Naive thymus-derived CD8-positive, alpha-beta T cell (primary cell): ENCODE data around the gene HPDL. TPM values are rescaled to one million over a fixed set of nuclear protein-coding genes. Genes with fewer than 3 reads are reported as not detected.
A peak's percentile ranks its signal among the peaks of the same experiment; 100 is the strongest.

Experiments
- ATAC-seq, 2 donors: fragments of 150-1000 bp; cut with Tn5 transposase in 1 of 2; sonication (Bioruptor Pico), chemical (Tn5 transposase) in 1 of 2; 1 replicate in 1 of 2; 2 replicates in 1 of 2; pipeline ENCODE4 v1.10.0; 2021; ENCODE audit warnings: mild to moderate bottlenecking in 2 of 2, moderate library complexity in 2 of 2
- POLR2A ChIA-PET: fragments of 350-600 bp; sonication (Branson Sonifier 250); formaldehyde crosslinking; loops from one replicate; lab custom pipeline; 2021; ENCODE audit warnings: antibody characterized with exemption; lab: Charles Lee
- DNase-seq, 10 donors: peaks; one replicate each; pipeline versions ENCODE4 v3.0.0 to v3.0.0-alpha.2; 2020 to 2022
- H3K27ac Mint-ChIP-seq, 10 donors: one replicate each; pipeline ENCODE4 v1.8.0; 2020 to 2022; ENCODE audit warnings: mild to moderate bottlenecking in 10 of 10, mixed read lengths in 10 of 10, moderate library complexity in 4 of 10, inconsistent platforms in 1 of 10
- H3K27me3 Mint-ChIP-seq, 5 donors: one replicate each; pipeline ENCODE4 v1.8.0; 2021 to 2022; ENCODE audit warnings: mixed read lengths in 5 of 5
- H3K36me3 Mint-ChIP-seq, 3 donors: one replicate each; pipeline ENCODE4 v1.8.0; 2020 to 2022; ENCODE audit warnings: mixed read lengths in 3 of 3, mild to moderate bottlenecking in 2 of 3, inconsistent platforms in 1 of 3
- H3K4me1 Mint-ChIP-seq, 4 donors: one replicate each; pipeline ENCODE4 v1.8.0; 2021 to 2022; ENCODE audit warnings: mixed read lengths in 4 of 4
- H3K4me3 Mint-ChIP-seq, 10 donors: one replicate each; pipeline ENCODE4 v1.8.0; 2020 to 2022; ENCODE audit warnings: mild to moderate bottlenecking in 10 of 10, mixed read lengths in 10 of 10, moderate library complexity in 6 of 10, inconsistent platforms in 1 of 10
- H3K9me3 Mint-ChIP-seq, 9 donors: one replicate each; pipeline ENCODE4 v1.8.0; 2020 to 2022; ENCODE audit warnings: mixed read lengths in 9 of 9, mild to moderate bottlenecking in 3 of 9, inconsistent platforms in 1 of 9, moderate library complexity in 1 of 9
- polyA plus RNA-seq, 3 donors: library from polyadenylated mRNA; unstranded; fragments of 300-500 nt; fragmentation: Illumina TruSeq; gene quantifications; one replicate each; pipeline ENCODE4 v1.2.3, GENCODE V29; 2021
- total RNA-seq, 8 experiments: library from RNA in 2 of 8; stranded (reverse) in 2 of 8; gene quantifications; one replicate each; pipeline ENCODE4 v1.2.3 and lab custom pipeline; 2021 to 2026

Gene HPDL
- total and polyA plus RNA-seq, 5 experiments from 2014 or later, result 0.47 to 2.7 (median 1.5) TPM

GRCh38 chr1:45340816-45341466 lies 14.2 kb downstream of the HPDL start:
- Mint-ChIP-seq H3K4me1 (peaks cover 34 to 72% (median 54%) of the 10 kb centered on the region in 4 donors), H3K4me3 (peak overlapping the region; percentile 94 to 100 (median 100)), H3K36me3 (peaks cover 0 to 47% (median 3%) of the 10 kb centered on the region in 3 donors)

GRCh38 chr1:45344499-45344898 lies 17.8 kb downstream of the HPDL start:
- POLR2A ChIA-PET, result interaction anchor here (0.7 kb wide), 1 partner anchor 17 kb away, joined by 4 read pairs; the partner anchor contains the start of gene HPDL
- peaks cover 0 to 43% (median 0%) of the 10 kb centered on the region in 3 donors for H3K36me3 Mint-ChIP-seq
- ATAC-seq, result no peak
- H3K27ac Mint-ChIP-seq, result peak overlapping the region in 2 of 10 donors; percentile 4 to 52
- no peak for DNase-seq
- no peaks in the 10 kb centered on the region for H3K27me3 Mint-ChIP-seq
- peaks cover 13 to 37% (median 30%) of the 10 kb centered on the region in 4 donors for H3K4me1 Mint-ChIP-seq
- H3K4me3 Mint-ChIP-seq, result no peak overlapping the region
- no peaks in the 10 kb centered on the region for H3K9me3 Mint-ChIP-seq

More at GRCh38 chr1:45340816-45341466, 14.2 kb downstream of the HPDL start:
- H3K27ac Mint-ChIP-seq, result peak overlapping the region; percentile 98 to 100 (median 99)
- POLR2A ChIA-PET, result interaction anchor here (0.8 to 3.6 kb wide), 19 partner anchors 9 to 709 kb away, joined by 3 to 85 read pairs (median 12); partner anchors contain the start of genes AKR1A1, CCDC163, GPBP1L1 and HECTD3
- no peaks in the 10 kb centered on the region for H3K27me3 Mint-ChIP-seq
- ATAC-seq (no peak), DNase-seq (no peak)
- no peaks in the 10 kb centered on the region for H3K9me3 Mint-ChIP-seq

GRCh38 chr1:45345014-45345413 lies 18.3 kb downstream of the HPDL start:
- Mint-ChIP-seq H3K4me3 (no peak overlapping the region), H3K9me3 (no peaks in the 10 kb centered on the region), H3K4me1 (peaks cover 10 to 34% (median 27%) of the 10 kb centered on the region in 4 donors), H3K27me3 (no peaks in the 10 kb centered on the region), H3K36me3 (peaks cover 0 to 40% (median 0%) of the 10 kb centered on the region in 3 donors), H3K27ac (no peak overlapping the region)
- POLR2A ChIA-PET, result interaction anchor here (0.6 kb wide), 1 partner anchor 664 kb away, joined by 5 read pairs; no protein-coding TSS in a partner anchor
- ATAC-seq, result no peak
- DNase-seq, result no peak

GRCh38 chr1:45346473-45346872 lies 19.8 kb downstream of the HPDL start:
- ATAC-seq, result no peak
- DNase-seq, result no peak
- peak overlapping the region in 7 of 10 donors; percentile 25 to 65 (median 58) for H3K27ac Mint-ChIP-seq
- H3K4me1 Mint-ChIP-seq, result peaks cover 7 to 19% (median 15%) of the 10 kb centered on the region in 4 donors
- no peaks in the 10 kb centered on the region for H3K27me3 Mint-ChIP-seq
- no peak overlapping the region for H3K4me3 Mint-ChIP-seq
- H3K36me3 Mint-ChIP-seq, result peaks cover 0 to 40% (median 0%) of the 10 kb centered on the region in 3 donors
- POLR2A ChIA-PET, result no interaction called here
- no peaks in the 10 kb centered on the region for H3K9me3 Mint-ChIP-seq

- POLR2A ChIA-PET, result interaction anchor here (1.1 kb wide), 1 partner anchor 8 kb away, joined by 5 read pairs; the partner anchor contains the start of genes MUTYH and TOE1
- Mint-ChIP-seq H3K4me1 (peaks cover 0 to 5% (median 2%) of the 10 kb centered on the region in 4 donors), H3K27ac (peak overlapping the region in 6 of 10 donors; percentile 25 to 84 (median 44)), H3K4me3 (no peak overlapping the region), H3K9me3 (no peaks in the 10 kb centered on the region), H3K27me3 (no peaks in the 10 kb centered on the region), H3K36me3 (peaks cover 0 to 26% (median 0%) of the 10 kb centered on the region in 3 donors)
- ATAC-seq (no peak), DNase-seq (no peak)
These were observed 21.3 kb downstream of the HPDL start for GRCh38 chr1:45348020-45348419.

- peak overlapping the region in 9 of 10 donors; percentile 7 to 84 (median 39) for H3K27ac Mint-ChIP-seq
- no peaks in the 10 kb centered on the region for H3K9me3 Mint-ChIP-seq
- no peaks in the 10 kb centered on the region for H3K27me3 Mint-ChIP-seq
- H3K36me3 Mint-ChIP-seq, result peaks cover 0 to 20% (median 0%) of the 10 kb centered on the region in 3 donors
- ATAC-seq (no peak), DNase-seq (no peak)
- H3K4me3 Mint-ChIP-seq, result no peak overlapping the region
- POLR2A ChIA-PET, result interaction anchor here (1.1 kb wide), 1 partner anchor 9 kb away, joined by 5 read pairs; the partner anchor contains the start of genes MUTYH and TOE1
- H3K4me1 Mint-ChIP-seq, result peaks cover 0 to 2% (median 0%) of the 10 kb centered on the region in 4 donors
These were observed 21.9 kb downstream of the HPDL start for GRCh38 chr1:45348609-45348965.

GRCh38 chr1:45348966-45349677 lies 22.4 kb downstream of the HPDL start:
- POLR2A ChIA-PET, result interaction anchor here (1.1 to 1.5 kb wide), 2 partner anchors 9 to 10 kb away, joined by 5 to 6 read pairs; partner anchors contain the start of genes MUTYH and TOE1
- Mint-ChIP-seq H3K27me3 (no peaks in the 10 kb centered on the region), H3K4me1 (peaks cover 0 to 2% (median 0%) of the 10 kb centered on the region in 4 donors), H3K27ac (peak overlapping the region in 4 of 10 donors; percentile 31 to 84 (median 64)), H3K4me3 (no peak overlapping the region), H3K9me3 (no peaks in the 10 kb centered on the region), H3K36me3 (peaks cover 0 to 15% (median 0%) of the 10 kb centered on the region in 3 donors)
- DNase-seq (no peak), ATAC-seq (no peak)

GRCh38 chr1:45351508-45351907 lies 24.8 kb downstream of the HPDL start:
- Mint-ChIP-seq H3K27me3 (no peaks in the 10 kb centered on the region), H3K4me1 (no peaks in the 10 kb centered on the region), H3K9me3 (no peaks in the 10 kb centered on the region), H3K4me3 (no peak overlapping the region), H3K36me3 (no peaks in the 10 kb centered on the region), H3K27ac (no peak overlapping the region)
- POLR2A ChIA-PET, result interaction anchor here (0.6 kb wide), 1 partner anchor 139 kb away, joined by 4 read pairs; no protein-coding TSS in a partner anchor
- no peak for ATAC-seq
- DNase-seq, result no peak

GRCh38 chr1:45353685-45354084 lies 27.0 kb downstream of the HPDL start:
- Mint-ChIP-seq H3K36me3 (peaks cover 0 to 2% (median 0%) of the 10 kb centered on the region in 3 donors), H3K4me1 (no peaks in the 10 kb centered on the region)
- POLR2A ChIA-PET, result interaction anchor here (0.6 kb wide), 1 partner anchor 16 kb away, joined by 3 read pairs; no protein-coding TSS in a partner anchor

GRCh38 chr1:45354838-45355237 lies 28.1 kb downstream of the HPDL start:
- no peak overlapping the region for H3K4me3 Mint-ChIP-seq
- no peaks in the 10 kb centered on the region for H3K27me3 Mint-ChIP-seq
- no peak for DNase-seq
- H3K9me3 Mint-ChIP-seq, result no peaks in the 10 kb centered on the region
- peaks cover 0 to 2% (median 0%) of the 10 kb centered on the region in 3 donors for H3K36me3 Mint-ChIP-seq
- no peak overlapping the region for H3K27ac Mint-ChIP-seq
- peaks cover under 1 to 1% (median under 1%) of the 10 kb centered on the region in 4 donors for H3K4me1 Mint-ChIP-seq
- POLR2A ChIA-PET, result no interaction called here
- no peak for ATAC-seq

More at GRCh38 chr1:45353685-45354084, 27.0 kb downstream of the HPDL start:
- Mint-ChIP-seq H3K4me3 (no peak overlapping the region), H3K9me3 (no peaks in the 10 kb centered on the region), H3K27me3 (no peaks in the 10 kb centered on the region), H3K27ac (no peak overlapping the region)
- ATAC-seq (no peak), DNase-seq (no peak)

GRCh38 chr1:45355683-45356082 lies 29.0 kb downstream of the HPDL start:
- POLR2A ChIA-PET, result no interaction called here
- Mint-ChIP-seq H3K4me1 (peaks cover 2 to 6% (median 5%) of the 10 kb centered on the region in 4 donors), H3K4me3 (no peak overlapping the region), H3K9me3 (no peaks in the 10 kb centered on the region), H3K27me3 (no peaks in the 10 kb centered on the region), H3K27ac (no peak overlapping the region), H3K36me3 (peaks cover 0 to 2% (median 0%) of the 10 kb centered on the region in 3 donors)
- DNase-seq (no peak), ATAC-seq (no peak)

- Mint-ChIP-seq H3K36me3 (peaks cover 0 to 2% (median 0%) of the 10 kb centered on the region in 3 donors), H3K9me3 (no peaks in the 10 kb centered on the region), H3K27ac (peak overlapping the region in 1 of 10 donors; percentile 12), H3K4me3 (no peak overlapping the region), H3K27me3 (no peaks in the 10 kb centered on the region), H3K4me1 (peaks cover 2 to 6% (median 5%) of the 10 kb centered on the region in 4 donors)
- POLR2A ChIA-PET, result interaction anchor here (0.6 to 1.7 kb wide), 3 partner anchors 16 to 137 kb away, joined by 3 to 4 read pairs (median 3); partner anchors contain the start of genes MUTYH and TOE1
- DNase-seq (no peak), ATAC-seq (no peak)
These were observed 29.5 kb downstream of the HPDL start for GRCh38 chr1:45356186-45356585.
